ENCODE results near the gene PSTPIP1.
A peak's percentile ranks its signal among the peaks of the same experiment; 100 is the strongest.

The PSTPIP1 gene

DNA sequence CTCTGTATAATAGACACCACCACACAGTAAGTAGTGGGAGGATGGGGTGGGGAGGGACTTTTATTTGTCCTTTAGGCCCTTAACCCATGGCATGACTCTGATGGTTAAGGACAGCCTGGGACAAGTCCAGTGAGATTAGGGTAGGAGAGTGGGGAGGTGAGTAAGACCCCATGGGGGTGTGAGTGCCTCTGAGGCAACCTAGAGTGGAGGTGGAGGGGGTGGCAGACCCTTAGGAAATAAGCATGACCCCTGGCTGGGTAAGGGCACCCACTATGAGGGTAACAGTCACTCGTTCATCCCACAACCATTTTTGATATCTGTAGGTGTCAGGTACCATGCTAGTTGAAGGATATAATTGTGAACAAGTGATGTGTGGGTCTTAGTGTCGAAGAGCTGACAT, 21.0 kb upstream of the PSTPIP1 start:
- no CpG with 5 or more reads among the region's 2 CpGs for WGBS (ENCODE audit: extremely low coverage, insufficient coverage, low lambda C conversion rate)
- no peak for DNase-seq
- Histone ChIP-seq H3K36me3 (ENCODE audit: control insufficient read depth, insufficient read depth, low read length) (no peaks in the 10 kb centered on the region), H3K4me2 (ENCODE audit: low read length) (no peak overlapping the region), H3K27ac (ENCODE audit: low read depth, low read length) (no peak overlapping the region), H3K4me1 (ENCODE audit: control insufficient read depth, low read depth, low read length) (peaks cover 3% of the 10 kb centered on the region), H2BK120ac (ENCODE audit: low read depth, low read length) (no peak overlapping the region), H2BK5ac (ENCODE audit: low read length) (no peak overlapping the region), H3K18ac (ENCODE audit: low read length) (peak overlapping the region; percentile 40), H3K56ac (ENCODE audit: low read length) (no peak overlapping the region), H3K4ac (ENCODE audit: low read depth, low read length) (peak overlapping the region; percentile 74), H3K4me3 (ENCODE audit: low read length) (no peak overlapping the region), H3K79me1 (ENCODE audit: low read length) (no peaks in the 10 kb centered on the region), H3K79me2 (ENCODE audit: control insufficient read depth, insufficient read depth, low read length) (no peaks in the 10 kb centered on the region), H2AK5ac (ENCODE audit: low read length) (no peak overlapping the region), H4K8ac (ENCODE audit: low read depth, low read length) (no peak overlapping the region), H3K9ac (ENCODE audit: low read length) (no peak overlapping the region), H3K27me3 (ENCODE audit: insufficient read depth, low read length, poor library complexity) (no peaks in the 10 kb centered on the region), H3K23ac (ENCODE audit: low read length) (no peak overlapping the region), H4K5ac (ENCODE audit: low read length) (no peak overlapping the region), H2BK15ac (replicated peaks; ENCODE audit: low read depth) (no peak overlapping the region)

DNA sequence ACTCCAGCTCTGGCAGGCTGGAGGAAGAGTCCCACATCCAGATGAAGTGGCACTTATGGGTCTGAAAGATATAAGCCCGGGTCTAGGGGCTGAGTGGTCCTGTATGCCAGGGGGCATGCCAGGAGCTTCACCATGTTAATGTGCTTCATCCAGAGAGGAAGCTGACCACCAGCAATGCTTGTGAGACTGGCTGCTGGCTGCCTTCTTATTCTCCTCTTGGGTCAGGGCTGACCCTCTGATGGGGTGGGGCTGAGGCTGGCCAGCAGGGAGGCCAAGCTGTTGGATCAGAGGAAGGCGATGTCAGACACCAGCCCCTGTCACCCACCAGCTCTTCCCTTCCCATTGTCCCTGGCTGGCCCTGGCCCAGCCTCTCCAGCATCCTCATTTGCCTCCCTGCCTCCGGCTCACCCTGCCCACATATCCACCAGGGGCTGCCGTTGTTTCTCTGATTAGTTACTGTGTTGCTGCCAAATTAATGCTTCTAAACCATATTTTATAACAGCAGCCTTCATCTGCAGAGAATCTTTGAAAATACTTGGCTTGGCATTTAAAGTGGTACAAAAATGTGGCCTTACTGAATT, 20.4 kb upstream of the PSTPIP1 start:
- Histone ChIP-seq H4K8ac (ENCODE audit: low read depth, low read length) (no peak overlapping the region), H3K23ac (ENCODE audit: low read length) (no peak overlapping the region), H3K79me1 (ENCODE audit: low read length) (no peaks in the 10 kb centered on the region), H3K4me2 (ENCODE audit: low read length) (no peak overlapping the region), H3K9ac (ENCODE audit: low read length) (no peak overlapping the region), H2BK120ac (ENCODE audit: low read depth, low read length) (no peak overlapping the region), H4K5ac (ENCODE audit: low read length) (no peak overlapping the region), H3K4me3 (ENCODE audit: low read length) (no peak overlapping the region), H2AK5ac (ENCODE audit: low read length) (no peak overlapping the region), H2BK15ac (replicated peaks; ENCODE audit: low read depth) (no peak overlapping the region), H3K27me3 (ENCODE audit: insufficient read depth, low read length, poor library complexity) (no peaks in the 10 kb centered on the region), H3K18ac (ENCODE audit: low read length) (no peak overlapping the region), H3K56ac (ENCODE audit: low read length) (no peak overlapping the region), H2BK5ac (ENCODE audit: low read length) (no peak overlapping the region), H3K4ac (ENCODE audit: low read depth, low read length) (no peak overlapping the region), H3K36me3 (ENCODE audit: control insufficient read depth, insufficient read depth, low read length) (no peaks in the 10 kb centered on the region), H3K4me1 (ENCODE audit: control insufficient read depth, low read depth, low read length) (peaks cover 3% of the 10 kb centered on the region), H3K79me2 (ENCODE audit: control insufficient read depth, insufficient read depth, low read length) (no peaks in the 10 kb centered on the region), H3K27ac (ENCODE audit: low read depth, low read length) (no peak overlapping the region)
- no CpG with 5 or more reads among the region's 4 CpGs for WGBS (ENCODE audit: extremely low coverage, insufficient coverage, low lambda C conversion rate)
- DNase-seq = no peak

DNA sequence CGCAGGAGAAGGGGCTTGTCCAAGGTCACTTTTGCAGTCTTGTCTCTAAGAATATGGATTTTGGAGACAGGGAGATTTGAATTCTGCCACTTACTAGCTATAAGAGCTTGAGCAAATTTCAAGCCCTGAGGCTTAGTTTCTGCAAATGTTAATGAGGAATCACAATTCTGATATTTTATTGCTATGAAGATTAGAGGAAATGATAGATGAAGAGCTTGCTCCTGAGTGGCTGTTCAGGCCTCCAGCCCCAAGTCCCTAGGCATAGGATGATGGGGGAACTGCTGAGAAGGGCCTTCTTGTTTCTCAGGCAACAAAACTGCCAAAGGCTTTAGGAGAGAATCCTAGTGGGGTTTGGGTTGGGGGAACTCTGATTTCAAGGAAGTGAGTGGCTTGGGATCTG, 18.8 kb upstream of the PSTPIP1 start:
- Histone ChIP-seq H3K27me3 (ENCODE audit: insufficient read depth, low read length, poor library complexity) (no peaks in the 10 kb centered on the region), H3K27ac (ENCODE audit: low read depth, low read length) (no peak overlapping the region), H3K79me2 (ENCODE audit: control insufficient read depth, insufficient read depth, low read length) (no peaks in the 10 kb centered on the region), H4K5ac (ENCODE audit: low read length) (no peak overlapping the region), H2BK120ac (ENCODE audit: low read depth, low read length) (no peak overlapping the region), H2BK15ac (replicated peaks; ENCODE audit: low read depth) (no peak overlapping the region), H3K9ac (ENCODE audit: low read length) (no peak overlapping the region), H4K8ac (ENCODE audit: low read depth, low read length) (no peak overlapping the region), H3K18ac (ENCODE audit: low read length) (no peak overlapping the region), H3K4me1 (ENCODE audit: control insufficient read depth, low read depth, low read length) (peaks cover 3% of the 10 kb centered on the region), H3K79me1 (ENCODE audit: low read length) (no peaks in the 10 kb centered on the region), H2AK5ac (ENCODE audit: low read length) (no peak overlapping the region), H3K4ac (ENCODE audit: low read depth, low read length) (no peak overlapping the region), H3K56ac (ENCODE audit: low read length) (no peak overlapping the region), H3K36me3 (ENCODE audit: control insufficient read depth, insufficient read depth, low read length) (no peaks in the 10 kb centered on the region), H3K4me2 (ENCODE audit: low read length) (no peak overlapping the region), H3K4me3 (ENCODE audit: low read length) (no peak overlapping the region), H2BK5ac (ENCODE audit: low read length) (no peak overlapping the region), H3K23ac (ENCODE audit: low read length) (no peak overlapping the region)
- no CpG with 5 or more reads among the region's 1 CpG for WGBS (ENCODE audit: extremely low coverage, insufficient coverage, low lambda C conversion rate)
- no peak for DNase-seq

DNA sequence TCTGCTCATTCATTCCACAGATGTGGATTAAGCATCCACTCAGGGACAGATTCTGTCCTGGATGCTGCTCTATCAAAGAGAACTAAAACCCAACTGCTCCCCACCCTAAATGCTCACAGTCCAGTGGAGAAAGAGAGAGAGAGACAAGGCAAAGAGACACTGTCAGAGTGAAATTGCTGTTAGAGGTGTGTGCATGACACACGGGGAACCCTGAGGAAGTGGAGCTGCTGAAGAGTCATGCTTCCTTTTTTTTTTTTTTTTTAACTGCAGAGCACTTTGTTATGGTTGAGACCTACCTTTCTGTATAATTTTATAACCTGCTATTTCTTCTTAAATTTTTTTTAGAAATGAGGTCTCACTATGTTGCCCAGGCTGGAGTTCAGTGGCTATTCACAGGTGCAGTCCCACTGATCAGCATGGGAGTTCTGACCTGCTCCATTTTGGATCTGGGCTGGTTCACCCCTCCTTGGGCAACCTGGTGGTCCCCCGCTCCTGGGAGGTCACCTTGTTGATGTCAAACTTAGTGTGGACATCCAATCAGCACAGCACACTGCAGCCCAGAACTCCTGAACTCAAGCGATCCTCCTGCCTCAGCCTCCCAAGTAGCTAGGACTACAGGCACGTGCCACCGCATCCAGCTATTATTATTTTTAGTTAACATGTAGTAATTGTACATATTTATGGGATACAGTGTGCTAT, 18.2 kb upstream of the PSTPIP1 start:
- Histone ChIP-seq H3K9ac (ENCODE audit: low read length) (no peak overlapping the region), H3K4me1 (ENCODE audit: control insufficient read depth, low read depth, low read length) (peaks cover 3% of the 10 kb centered on the region), H3K18ac (ENCODE audit: low read length) (no peak overlapping the region), H3K4ac (ENCODE audit: low read depth, low read length) (no peak overlapping the region), H2BK120ac (ENCODE audit: low read depth, low read length) (no peak overlapping the region), H2BK5ac (ENCODE audit: low read length) (no peak overlapping the region), H3K56ac (ENCODE audit: low read length) (no peak overlapping the region), H3K79me1 (ENCODE audit: low read length) (no peaks in the 10 kb centered on the region), H3K79me2 (ENCODE audit: control insufficient read depth, insufficient read depth, low read length) (no peaks in the 10 kb centered on the region), H2AK5ac (ENCODE audit: low read length) (no peak overlapping the region), H3K27ac (ENCODE audit: low read depth, low read length) (no peak overlapping the region), H2BK15ac (replicated peaks; ENCODE audit: low read depth) (no peak overlapping the region), H4K8ac (ENCODE audit: low read depth, low read length) (no peak overlapping the region), H3K23ac (ENCODE audit: low read length) (no peak overlapping the region), H3K4me2 (ENCODE audit: low read length) (no peak overlapping the region), H3K4me3 (ENCODE audit: low read length) (no peak overlapping the region), H4K5ac (ENCODE audit: low read length) (no peak overlapping the region), H3K27me3 (ENCODE audit: insufficient read depth, low read length, poor library complexity) (no peaks in the 10 kb centered on the region), H3K36me3 (ENCODE audit: control insufficient read depth, insufficient read depth, low read length) (no peaks in the 10 kb centered on the region)
- DNase-seq = no peak
- WGBS (ENCODE audit: extremely low coverage, insufficient coverage, low lambda C conversion rate) = no CpG with 5 or more reads among the region's 5 CpGs

DNA sequence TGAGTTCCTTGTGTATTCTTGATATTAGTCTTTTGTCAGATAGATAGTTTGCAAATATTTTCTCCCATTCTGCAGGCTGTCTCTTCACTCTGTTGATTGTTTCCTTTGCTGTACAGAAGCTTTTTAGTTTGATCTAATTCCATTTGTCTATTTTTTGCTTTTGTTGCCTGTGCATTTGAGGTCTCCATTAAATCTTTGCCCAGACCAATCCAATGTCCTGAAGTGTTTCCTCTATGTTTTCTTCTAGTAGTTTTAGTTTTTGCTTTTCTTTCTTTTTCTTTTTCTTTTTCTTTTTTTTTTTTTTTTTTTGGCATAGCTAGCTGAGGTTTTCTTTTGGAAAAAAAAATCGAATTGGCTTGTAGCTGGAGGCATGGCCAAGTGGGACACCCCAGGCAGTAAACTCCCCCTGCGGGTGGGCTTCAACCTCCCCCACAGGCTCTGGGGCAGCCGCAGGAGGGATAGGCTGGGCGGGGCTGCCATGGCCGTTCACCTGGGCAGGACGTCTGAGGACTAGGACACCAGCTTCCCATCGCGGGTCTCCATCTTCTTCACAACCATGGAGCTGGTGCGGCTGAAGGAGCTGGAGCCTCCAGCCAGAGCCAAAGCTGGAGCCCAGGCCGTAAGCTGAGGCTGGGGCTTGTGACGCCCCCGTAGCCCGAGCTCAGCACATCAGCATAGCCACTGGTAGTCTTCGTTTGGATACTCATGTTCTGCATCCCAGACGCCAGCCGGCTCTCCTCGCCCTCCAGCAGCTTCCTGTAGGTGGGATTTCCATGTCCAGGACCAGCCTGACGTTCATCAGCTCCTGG, 16.2 kb upstream of the PSTPIP1 start:
- Histone ChIP-seq H3K79me2 (ENCODE audit: control insufficient read depth, insufficient read depth, low read length) (no peaks in the 10 kb centered on the region), H2BK15ac (replicated peaks; ENCODE audit: low read depth) (no peak overlapping the region), H2AK5ac (ENCODE audit: low read length) (no peak overlapping the region), H3K56ac (ENCODE audit: low read length) (no peak overlapping the region), H3K4me3 (ENCODE audit: low read length) (no peak overlapping the region), H3K4me2 (ENCODE audit: low read length) (no peak overlapping the region), H4K8ac (ENCODE audit: low read depth, low read length) (no peak overlapping the region), H3K4me1 (ENCODE audit: control insufficient read depth, low read depth, low read length) (peaks cover 2% of the 10 kb centered on the region), H3K27ac (ENCODE audit: low read depth, low read length) (no peak overlapping the region), H3K27me3 (ENCODE audit: insufficient read depth, low read length, poor library complexity) (no peaks in the 10 kb centered on the region), H3K79me1 (ENCODE audit: low read length) (no peaks in the 10 kb centered on the region), H2BK120ac (ENCODE audit: low read depth, low read length) (no peak overlapping the region), H3K4ac (ENCODE audit: low read depth, low read length) (no peak overlapping the region), H2BK5ac (ENCODE audit: low read length) (no peak overlapping the region), H3K23ac (ENCODE audit: low read length) (no peak overlapping the region), H3K9ac (ENCODE audit: low read length) (no peak overlapping the region), H4K5ac (ENCODE audit: low read length) (no peak overlapping the region), H3K36me3 (ENCODE audit: control insufficient read depth, insufficient read depth, low read length) (no peaks in the 10 kb centered on the region), H3K18ac (ENCODE audit: low read length) (no peak overlapping the region)
- DNase-seq = no peak
- WGBS (ENCODE audit: extremely low coverage, insufficient coverage, low lambda C conversion rate) = no CpG with 5 or more reads among the region's 18 CpGs

Data from mesendoderm (in vitro differentiated cells).